HL-60 (cell line): ENCODE data around the gene SCG3.
A peak's percentile ranks its signal among the peaks of the same experiment; 100 is the strongest.

Experiments
- DNase-seq, 2 experiments: peaks; one replicate each; pipeline ENCODE4 v3.0.0-alpha.2; 2010 to 2020; ENCODE audit warnings: low read depth in 1 of 2, low spot score in 1 of 2
- H3K27ac ChIP-seq: fragments of 250-450 bp; sonication (Bioruptor Pico); replicated peaks from 2 replicates; pipeline ENCODE4 v1.5.1; 2020; ENCODE audit warnings: mild to moderate bottlenecking, moderate library complexity
- H3K27me3 ChIP-seq: fragments of 250-450 bp; sonication (Bioruptor Pico); 2 replicates; pipeline ENCODE4 v1.5.1; 2021; ENCODE audit warnings: mild to moderate bottlenecking, moderate library complexity; ENCODE audit not compliant: insufficient read depth, poor library complexity, severe bottlenecking
- H3K4me3 ChIP-seq: replicated peaks from 2 replicates; pipeline ENCODE4 v1.5.1; 2011; ENCODE audit warnings: mild to moderate bottlenecking, control low read depth, low read length; ENCODE audit not compliant: insufficient read depth
- GABPA ChIP-seq: IDR thresholded peaks from 2 replicates; pipeline ENCODE4 v1.6.1; 2012; ENCODE audit warnings: low read depth
- POLR2AphosphoS5 ChIP-seq: IDR thresholded peaks from 2 replicates; pipeline ENCODE4 v1.6.1; 2012; ENCODE audit warnings: low read depth
- SPI1 ChIP-seq: IDR thresholded peaks from 2 replicates; pipeline ENCODE4 v1.6.1; 2012; ENCODE audit warnings: low read depth, mild to moderate bottlenecking, borderline replicate concordance
- TF ChIP-seq, protein P1 (sequence below): IDR thresholded peaks from 2 replicates; pipeline ENCODE4 v1.6.1; 2012; ENCODE audit warnings: low read depth; ENCODE audit not compliant: insufficient replicate concordance
- TF ChIP-seq, protein P2 (sequence below): IDR thresholded peaks from one replicate; pipeline ENCODE4 v1.5.1; 2011; ENCODE audit warnings: low read length, control low read depth, inconsistent platforms; ENCODE audit not compliant: insufficient read depth

The SCG3 gene

DNA sequence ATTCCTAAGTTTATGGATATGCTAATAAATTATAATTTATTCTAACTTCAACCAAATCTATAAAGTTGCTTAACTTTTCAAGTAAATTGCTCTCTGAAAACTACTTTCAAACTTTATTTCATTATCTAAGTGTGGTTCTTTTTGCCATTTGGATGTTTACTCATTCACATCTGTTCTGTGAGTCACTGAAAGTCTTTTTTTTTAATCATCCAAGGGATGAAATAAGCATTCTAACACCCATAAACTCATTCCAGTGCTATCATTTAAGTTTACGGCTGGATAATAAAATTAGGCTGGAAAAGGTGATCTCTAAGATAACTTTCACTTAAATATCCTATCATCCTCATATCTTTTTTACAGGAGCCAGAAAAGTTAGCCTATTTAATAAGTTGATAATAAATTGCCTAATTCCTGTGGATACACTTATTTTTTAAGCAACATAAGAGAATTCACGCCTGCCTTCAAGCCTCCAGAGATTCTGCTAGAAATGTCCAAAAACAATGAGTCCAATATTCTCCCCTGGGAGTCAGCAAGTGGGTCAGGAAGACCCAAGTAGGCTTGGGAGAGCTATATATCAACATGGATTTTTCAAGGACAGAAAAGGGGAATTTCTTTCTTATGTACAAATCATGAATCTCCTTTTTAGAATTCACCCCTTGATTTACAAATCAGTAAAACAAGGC lies 25.8 kb downstream of the SCG3 start:
- DNase-seq, result no peak
- TF ChIP-seq SPI1 (no peak), GABPA (no peak), POLR2AphosphoS5 (no peak)
- TF ChIP-seq, protein P1, sequence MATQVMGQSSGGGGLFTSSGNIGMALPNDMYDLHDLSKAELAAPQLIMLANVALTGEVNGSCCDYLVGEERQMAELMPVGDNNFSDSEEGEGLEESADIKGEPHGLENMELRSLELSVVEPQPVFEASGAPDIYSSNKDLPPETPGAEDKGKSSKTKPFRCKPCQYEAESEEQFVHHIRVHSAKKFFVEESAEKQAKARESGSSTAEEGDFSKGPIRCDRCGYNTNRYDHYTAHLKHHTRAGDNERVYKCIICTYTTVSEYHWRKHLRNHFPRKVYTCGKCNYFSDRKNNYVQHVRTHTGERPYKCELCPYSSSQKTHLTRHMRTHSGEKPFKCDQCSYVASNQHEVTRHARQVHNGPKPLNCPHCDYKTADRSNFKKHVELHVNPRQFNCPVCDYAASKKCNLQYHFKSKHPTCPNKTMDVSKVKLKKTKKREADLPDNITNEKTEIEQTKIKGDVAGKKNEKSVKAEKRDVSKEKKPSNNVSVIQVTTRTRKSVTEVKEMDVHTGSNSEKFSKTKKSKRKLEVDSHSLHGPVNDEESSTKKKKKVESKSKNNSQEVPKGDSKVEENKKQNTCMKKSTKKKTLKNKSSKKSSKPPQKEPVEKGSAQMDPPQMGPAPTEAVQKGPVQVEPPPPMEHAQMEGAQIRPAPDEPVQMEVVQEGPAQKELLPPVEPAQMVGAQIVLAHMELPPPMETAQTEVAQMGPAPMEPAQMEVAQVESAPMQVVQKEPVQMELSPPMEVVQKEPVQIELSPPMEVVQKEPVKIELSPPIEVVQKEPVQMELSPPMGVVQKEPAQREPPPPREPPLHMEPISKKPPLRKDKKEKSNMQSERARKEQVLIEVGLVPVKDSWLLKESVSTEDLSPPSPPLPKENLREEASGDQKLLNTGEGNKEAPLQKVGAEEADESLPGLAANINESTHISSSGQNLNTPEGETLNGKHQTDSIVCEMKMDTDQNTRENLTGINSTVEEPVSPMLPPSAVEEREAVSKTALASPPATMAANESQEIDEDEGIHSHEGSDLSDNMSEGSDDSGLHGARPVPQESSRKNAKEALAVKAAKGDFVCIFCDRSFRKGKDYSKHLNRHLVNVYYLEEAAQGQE, result no peak
- TF ChIP-seq, protein P2, sequence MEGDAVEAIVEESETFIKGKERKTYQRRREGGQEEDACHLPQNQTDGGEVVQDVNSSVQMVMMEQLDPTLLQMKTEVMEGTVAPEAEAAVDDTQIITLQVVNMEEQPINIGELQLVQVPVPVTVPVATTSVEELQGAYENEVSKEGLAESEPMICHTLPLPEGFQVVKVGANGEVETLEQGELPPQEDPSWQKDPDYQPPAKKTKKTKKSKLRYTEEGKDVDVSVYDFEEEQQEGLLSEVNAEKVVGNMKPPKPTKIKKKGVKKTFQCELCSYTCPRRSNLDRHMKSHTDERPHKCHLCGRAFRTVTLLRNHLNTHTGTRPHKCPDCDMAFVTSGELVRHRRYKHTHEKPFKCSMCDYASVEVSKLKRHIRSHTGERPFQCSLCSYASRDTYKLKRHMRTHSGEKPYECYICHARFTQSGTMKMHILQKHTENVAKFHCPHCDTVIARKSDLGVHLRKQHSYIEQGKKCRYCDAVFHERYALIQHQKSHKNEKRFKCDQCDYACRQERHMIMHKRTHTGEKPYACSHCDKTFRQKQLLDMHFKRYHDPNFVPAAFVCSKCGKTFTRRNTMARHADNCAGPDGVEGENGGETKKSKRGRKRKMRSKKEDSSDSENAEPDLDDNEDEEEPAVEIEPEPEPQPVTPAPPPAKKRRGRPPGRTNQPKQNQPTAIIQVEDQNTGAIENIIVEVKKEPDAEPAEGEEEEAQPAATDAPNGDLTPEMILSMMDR, result no peak
- H3K4me3 ChIP-seq, result no peak overlapping the region
- H3K27me3 ChIP-seq, result no peaks in the 10 kb centered on the region
- no peak overlapping the region for H3K27ac ChIP-seq

- Histone ChIP-seq H3K4me3 (no peak overlapping the region), H3K27ac (no peak overlapping the region), H3K27me3 (no peaks in the 10 kb centered on the region)
- DNase-seq, result no peak
- TF ChIP-seq, protein P2, result no peak
- TF ChIP-seq GABPA (no peak), SPI1 (no peak), POLR2AphosphoS5 (no peak)
- TF ChIP-seq, protein P1, result no peak
These were observed 26.7 kb downstream of the SCG3 start for GRCh38 chr15:51708013-51708412.

DNA sequence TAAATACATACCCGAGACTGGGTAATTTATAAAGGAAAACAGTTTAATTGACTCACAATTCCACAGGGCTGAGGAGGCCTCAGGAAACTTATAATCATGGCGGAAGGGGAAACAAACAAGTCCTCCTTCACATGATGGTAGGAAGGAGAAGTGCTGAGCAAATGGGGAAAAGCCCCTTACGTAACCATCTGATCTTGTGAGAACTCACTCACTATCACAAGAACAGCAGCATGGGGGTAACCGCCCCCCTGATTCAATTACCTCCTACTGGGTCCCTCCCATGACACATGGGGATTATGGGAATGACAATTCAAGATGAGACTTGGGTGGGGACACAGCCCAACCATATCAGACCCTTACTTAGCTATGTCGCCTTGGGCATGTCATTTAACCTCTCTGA lies 27.7 kb downstream of the SCG3 start:
- no peak overlapping the region for H3K4me3 ChIP-seq
- H3K27me3 ChIP-seq, result no peaks in the 10 kb centered on the region
- no peak overlapping the region for H3K27ac ChIP-seq
- DNase-seq, result peak in 1 of 2 experiments; percentile 31
- TF ChIP-seq, protein P2, result no peak
- TF ChIP-seq SPI1 (peak; percentile 41; the same call in 1 of the 2 replicates), GABPA (no peak), POLR2AphosphoS5 (no peak)
- TF ChIP-seq, protein P1, result no peak
